MM.1S (cell line): ENCODE data around the gene GPC4.

Experiments
- DNase-seq: peaks from one replicate; pipeline ENCODE4 v3.0.0-alpha.2; 2015
- H2AFZ ChIP-seq: fragments of 300-600 bp; sonication (generic); 2 replicates; pipeline ENCODE4 v1.6.0; 2016; ENCODE audit warnings: antibody characterized with exemption, low read length
- H3F3A ChIP-seq: fragments of 300-600 bp; sonication (generic); 2 replicates; pipeline ENCODE4 v1.6.1; 2016; ENCODE audit warnings: mild to moderate bottlenecking, antibody characterized with exemption, low read length, moderate library complexity, mixed read lengths; ENCODE audit not compliant: insufficient read depth
- H3K27ac ChIP-seq: fragments of 300-600 bp; sonication (generic); 2 replicates; pipeline ENCODE4 v1.5.1; 2016; ENCODE audit warnings: mild to moderate bottlenecking, low read length
- H3K27me3 ChIP-seq: fragments of 300-600 bp; sonication (generic); replicated peaks from 2 replicates; pipeline ENCODE4 v1.6.0; 2016; ENCODE audit warnings: low read length; ENCODE audit not compliant: insufficient read depth
- H3K36me3 ChIP-seq: fragments of 300-600 bp; sonication (generic); replicated peaks from 2 replicates; pipeline ENCODE4 v1.6.1; 2016; ENCODE audit warnings: mild to moderate bottlenecking, low read length, mixed read lengths; ENCODE audit not compliant: insufficient read depth
- H3K4me1 ChIP-seq: fragments of 300-600 bp; sonication (generic); 2 replicates; pipeline ENCODE4 v1.6.1; 2016; ENCODE audit warnings: low read length, mixed read lengths
- H3K4me2 ChIP-seq: fragments of 300-600 bp; sonication (generic); 2 replicates; pipeline ENCODE4 v1.6.0; 2016; ENCODE audit warnings: low read depth, low read length
- H3K4me3 ChIP-seq: fragments of 300-600 bp; sonication (generic); 2 replicates; pipeline ENCODE4 v1.5.1; 2016; ENCODE audit warnings: low read length, mixed read lengths
- H3K79me2 ChIP-seq: fragments of 300-600 bp; sonication (generic); 2 replicates; pipeline ENCODE4 v1.6.1; 2016; ENCODE audit warnings: mixed run types, low read length, mixed read lengths
- H3K9ac ChIP-seq: fragments of 300-600 bp; sonication (generic); 2 replicates; pipeline ENCODE4 v1.6.1; 2016; ENCODE audit warnings: low read length, mixed read lengths
- H3K9me2 ChIP-seq: fragments of 300-600 bp; sonication (generic); replicated peaks from 2 replicates; pipeline ENCODE4 v1.6.1; 2016; ENCODE audit warnings: mild to moderate bottlenecking, low read length, mixed read lengths; ENCODE audit not compliant: insufficient read depth
- H3K9me3 ChIP-seq: fragments of 300-600 bp; sonication (generic); replicated peaks from 2 replicates; pipeline ENCODE4 v1.6.1; 2016; ENCODE audit warnings: mild to moderate bottlenecking, low read length, mixed read lengths; ENCODE audit not compliant: insufficient read depth
- H4K20me1 ChIP-seq: fragments of 300-600 bp; sonication (generic); 2 replicates; pipeline ENCODE4 v1.6.1; 2016; ENCODE audit warnings: mild to moderate bottlenecking, low read length, moderate library complexity, mixed read lengths; ENCODE audit not compliant: insufficient read depth
- CTCF ChIP-seq: fragments of 300-600 bp; sonication (generic); IDR thresholded peaks from 2 replicates; pipeline ENCODE4 v1.5.1; 2016; ENCODE audit warnings: antibody characterized with exemption, low read length, mixed read lengths
- EZH2 ChIP-seq: fragments of 300-600 bp; sonication (generic); optimal IDR thresholded peaks from 2 replicates; pipeline ENCODE3; 2017; ENCODE audit warnings: low read depth, mild to moderate bottlenecking, antibody characterized with exemption, low read length, mixed read lengths
- EZH2phosphoT487 ChIP-seq: fragments of 300-600 bp; sonication (generic); IDR thresholded peaks from 2 replicates; pipeline ENCODE4 v1.6.1; 2018; ENCODE audit warnings: antibody characterized with exemption, low read length

Gene GPC4

GRCh38 chrX:133365871-133366611, 49.2 kb downstream of the GPC4 start:
- TF ChIP-seq EZH2: no peak
- TF ChIP-seq CTCF: no peak
- no peak for TF ChIP-seq EZH2phosphoT487
- no peak for DNase-seq
- H4K20me1 ChIP-seq: no peaks in the 10 kb centered on the region
- no peak overlapping the region for H3K4me2 ChIP-seq
- no peaks in the 10 kb centered on the region for H3K36me3 ChIP-seq
- H3K9me3 ChIP-seq: no peaks in the 10 kb centered on the region
- H2AFZ ChIP-seq: no peak overlapping the region
- H3K4me3 ChIP-seq: no peak overlapping the region
- H3K27ac ChIP-seq: no peak overlapping the region
- H3K9me2 ChIP-seq: no peaks in the 10 kb centered on the region
- no peaks in the 10 kb centered on the region for H3K79me2 ChIP-seq
- no peaks in the 10 kb centered on the region for H3F3A ChIP-seq
- no peak overlapping the region for H3K9ac ChIP-seq
- no peaks in the 10 kb centered on the region for H3K27me3 ChIP-seq
- H3K4me1 ChIP-seq: no peaks in the 10 kb centered on the region

DNA sequence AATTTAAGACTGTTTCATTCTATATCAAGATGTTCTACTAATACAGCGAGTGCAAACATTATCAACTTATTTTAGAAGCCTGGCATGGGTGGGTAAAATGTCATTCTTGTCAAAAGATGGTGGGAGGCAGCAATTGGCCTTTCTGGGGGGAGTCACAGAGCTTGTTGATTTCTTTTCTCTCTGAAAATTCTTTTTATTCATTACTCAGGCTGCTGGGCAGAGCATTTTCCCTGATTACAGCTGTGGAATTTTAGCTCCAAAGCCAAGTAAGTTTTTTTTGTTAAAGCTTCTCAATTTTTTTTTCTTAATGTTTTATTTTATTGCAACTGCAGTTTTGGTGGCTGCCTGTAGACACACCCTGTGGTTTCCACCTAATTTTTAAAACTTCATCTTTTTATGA, 50.4 kb downstream of the GPC4 start:
- Histone ChIP-seq H3K9ac (no peak overlapping the region), H3K4me3 (no peak overlapping the region), H2AFZ (no peak overlapping the region), H3K27me3 (no peaks in the 10 kb centered on the region), H3F3A (no peaks in the 10 kb centered on the region), H3K36me3 (no peaks in the 10 kb centered on the region), H3K4me2 (no peak overlapping the region), H4K20me1 (no peaks in the 10 kb centered on the region), H3K9me2 (no peaks in the 10 kb centered on the region), H3K27ac (no peak overlapping the region), H3K9me3 (no peaks in the 10 kb centered on the region), H3K79me2 (no peaks in the 10 kb centered on the region), H3K4me1 (no peaks in the 10 kb centered on the region)
- TF ChIP-seq CTCF: no peak
- DNase-seq: no peak

GRCh38 chrX:133364196-133364595, 51.1 kb downstream of the GPC4 start:
- no peak for DNase-seq
- Histone ChIP-seq H3K4me1 (no peaks in the 10 kb centered on the region), H3K79me2 (no peaks in the 10 kb centered on the region)

More at GRCh38 chrX:133364196-133364595, 51.1 kb downstream of the GPC4 start:
- H3F3A ChIP-seq: no peaks in the 10 kb centered on the region
- H2AFZ ChIP-seq: no peak overlapping the region
- H3K9ac ChIP-seq: no peak overlapping the region
- H3K36me3 ChIP-seq: no peaks in the 10 kb centered on the region
- H4K20me1 ChIP-seq: no peaks in the 10 kb centered on the region
- no peaks in the 10 kb centered on the region for H3K27me3 ChIP-seq
- no peaks in the 10 kb centered on the region for H3K9me3 ChIP-seq
- no peaks in the 10 kb centered on the region for H3K9me2 ChIP-seq
- H3K4me2 ChIP-seq: no peak overlapping the region
- H3K4me3 ChIP-seq: no peak overlapping the region
- H3K27ac ChIP-seq: no peak overlapping the region
- TF ChIP-seq EZH2 (no peak), EZH2phosphoT487 (no peak), CTCF (no peak)
